NCI-H1436 (cell line): ENCODE measurements around the gene NFKB1.

ENCODE experiments used
- DNase-seq: peaks from one replicate; lab custom pipeline; 2025; lab: John Stamatoyannopoulos, UW

The NFKB1 gene

GRCh38 chr4:102500352-102500695 lies 835 bp upstream of the NFKB1 start:
- no peak for DNase-seq

GRCh38 chr4:102501447-102501696 lies 213 bp downstream of the NFKB1 start:
- no peak for DNase-seq

- DNase-seq, result no peak
Measured at GRCh38 chr4:102502543-102502818, 1.3 kb downstream of the NFKB1 start.

GRCh38 chr4:102503301-102503746 lies 2.2 kb downstream of the NFKB1 start:
- no peak for DNase-seq

DNA sequence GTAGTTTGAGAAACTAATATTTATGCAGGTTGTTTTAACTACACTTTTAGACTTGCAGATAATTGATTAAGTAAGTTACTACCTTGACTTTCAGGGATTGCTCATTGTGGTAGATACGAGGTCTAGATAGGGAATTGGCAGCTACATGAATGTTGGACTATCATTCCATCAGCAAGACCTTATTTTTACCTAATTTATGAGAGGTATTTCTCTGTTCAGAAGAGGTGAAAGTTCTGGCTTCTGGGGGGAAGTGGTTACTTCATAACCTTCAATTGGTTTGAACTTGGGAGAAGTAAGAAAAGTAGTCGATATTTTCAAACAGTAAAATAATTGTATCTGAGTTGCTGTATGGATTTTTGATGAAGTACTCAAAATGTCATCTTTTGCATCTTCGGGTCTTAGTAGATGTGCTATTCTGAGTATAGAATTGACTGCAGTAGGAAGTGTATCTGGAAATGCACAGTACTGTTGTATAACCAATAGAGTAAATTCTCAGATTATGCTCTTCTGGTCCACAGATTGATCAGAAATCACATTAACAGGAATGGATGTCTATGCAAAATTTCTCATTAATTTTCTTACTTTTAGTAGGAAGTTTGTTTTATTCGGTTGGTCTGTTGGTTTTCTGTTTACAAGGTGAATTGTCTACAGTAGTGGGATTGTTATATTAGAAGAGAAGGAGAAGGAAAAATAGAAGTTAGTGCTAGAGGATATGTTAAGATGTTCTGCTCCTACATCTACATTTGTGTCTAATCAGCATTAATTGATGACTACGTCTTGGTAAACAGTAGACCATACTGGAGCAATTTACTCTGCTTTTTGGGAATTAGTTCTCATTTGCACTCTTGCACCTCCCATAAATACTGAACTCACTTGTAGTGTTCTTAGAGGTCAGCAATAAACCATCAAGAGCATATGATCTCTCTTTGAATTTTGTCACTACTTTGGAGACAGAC lies 3.0 kb downstream of the NFKB1 start:
- no peak for DNase-seq

GRCh38 chr4:102504941-102505340 lies 3.8 kb downstream of the NFKB1 start:
- DNase-seq, result no peak

DNA sequence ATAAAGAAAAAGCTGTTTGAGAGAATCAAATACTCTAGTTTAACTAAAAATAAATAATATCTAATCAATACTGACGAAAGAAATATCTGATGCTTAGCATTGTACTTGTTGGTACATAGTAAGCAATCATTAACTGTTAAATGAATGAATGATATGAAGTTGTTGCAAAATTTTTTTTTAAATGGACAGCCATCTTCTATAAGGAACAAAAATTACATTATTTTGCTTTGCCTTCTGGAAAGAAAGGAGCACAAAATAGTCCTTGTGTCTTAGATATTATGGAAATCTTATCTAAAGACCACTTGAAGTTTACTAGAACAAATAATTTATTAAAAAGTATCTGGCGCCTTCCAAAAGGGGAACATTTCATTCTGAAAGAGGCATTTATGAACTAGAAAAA lies 4.5 kb downstream of the NFKB1 start:
- DNase-seq, result no peak

DNA sequence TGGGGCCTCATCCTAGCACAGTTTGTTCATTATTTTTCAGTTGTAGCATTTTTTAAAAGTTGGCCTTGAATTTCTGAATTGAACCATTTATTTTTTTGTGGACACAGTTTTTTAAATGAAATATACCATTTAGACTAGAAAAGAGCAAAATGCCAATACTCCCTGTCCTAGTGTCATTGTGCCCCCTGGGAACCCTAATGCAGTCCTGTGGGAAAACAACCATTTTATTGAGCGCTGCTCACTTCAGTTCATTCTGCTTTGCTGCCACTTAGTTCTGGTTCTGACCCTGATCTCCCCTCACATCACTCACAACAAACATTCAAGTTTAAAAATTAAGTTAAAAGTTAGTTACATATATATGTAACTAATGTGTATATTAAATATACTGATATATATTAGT lies 5.4 kb downstream of the NFKB1 start:
- no peak for DNase-seq

DNA sequence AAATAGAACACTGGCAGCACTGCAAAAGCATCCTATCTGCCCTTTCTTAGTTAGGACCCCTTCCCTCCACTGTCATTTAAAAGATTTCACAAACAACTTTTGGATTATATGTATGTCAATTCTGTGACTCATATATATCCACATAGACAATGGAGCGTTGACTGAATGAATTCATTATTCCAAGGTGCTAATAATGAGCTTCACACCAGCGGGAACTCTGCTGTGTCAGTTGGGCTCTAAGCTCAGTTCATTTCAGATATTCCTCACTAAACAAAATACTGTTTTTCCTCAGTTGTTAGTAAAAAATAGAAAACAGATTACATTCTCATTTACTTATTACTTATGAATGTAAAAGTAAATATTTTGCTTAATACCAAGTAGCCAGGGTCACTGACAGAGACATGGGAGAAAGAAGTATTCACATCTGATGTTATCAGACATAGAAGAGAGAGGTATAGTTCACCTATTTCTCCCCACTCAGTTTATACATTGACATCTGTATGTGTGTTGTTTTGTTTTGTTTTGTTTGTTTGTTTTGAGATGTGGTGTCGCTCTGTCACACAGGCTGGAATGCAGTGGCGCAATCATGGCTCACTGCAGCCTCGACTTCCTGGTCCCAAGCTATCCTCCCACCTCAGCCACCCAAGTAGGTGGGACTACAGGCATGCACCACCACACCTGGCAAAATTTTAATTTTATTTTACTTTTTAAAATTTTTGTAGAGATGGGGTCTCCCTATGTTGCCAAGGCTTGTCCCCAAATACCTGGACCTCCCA lies 10.9 kb downstream of the NFKB1 start:
- no peak for DNase-seq

DNA sequence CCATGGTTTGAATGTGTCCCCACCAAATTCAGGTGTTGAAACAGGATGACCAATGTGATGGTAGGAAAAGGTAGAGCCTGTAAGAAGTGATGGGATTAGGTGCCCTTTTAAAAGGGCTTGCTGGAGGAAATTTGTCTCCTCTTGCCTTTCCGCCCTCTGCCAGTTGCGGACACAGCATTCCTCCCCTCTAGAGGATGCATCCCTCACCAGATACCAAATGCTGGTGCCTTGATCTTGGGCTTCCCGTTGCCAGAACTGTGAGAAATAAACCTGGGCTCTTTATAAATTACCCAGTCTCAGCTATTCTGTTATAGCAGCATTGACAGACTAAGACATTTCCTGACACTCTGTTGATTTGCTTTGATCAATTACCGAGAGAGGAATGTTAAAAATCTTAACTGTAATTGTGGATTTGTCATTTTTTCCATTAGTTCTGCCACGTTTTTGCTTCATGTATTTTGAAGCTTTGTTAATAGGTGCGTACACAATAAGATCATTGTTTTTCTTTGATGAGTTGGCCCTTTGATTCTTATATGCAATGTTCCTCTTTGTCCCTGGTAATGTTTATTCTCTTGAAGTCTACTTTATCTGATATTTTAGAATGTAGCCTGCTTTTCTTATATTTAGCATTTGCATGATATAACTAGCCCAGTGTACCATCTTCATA lies 13.3 kb downstream of the NFKB1 start:
- no peak for DNase-seq

GRCh38 chr4:102517753-102518152 lies 16.6 kb downstream of the NFKB1 start:
- no peak for DNase-seq

DNA sequence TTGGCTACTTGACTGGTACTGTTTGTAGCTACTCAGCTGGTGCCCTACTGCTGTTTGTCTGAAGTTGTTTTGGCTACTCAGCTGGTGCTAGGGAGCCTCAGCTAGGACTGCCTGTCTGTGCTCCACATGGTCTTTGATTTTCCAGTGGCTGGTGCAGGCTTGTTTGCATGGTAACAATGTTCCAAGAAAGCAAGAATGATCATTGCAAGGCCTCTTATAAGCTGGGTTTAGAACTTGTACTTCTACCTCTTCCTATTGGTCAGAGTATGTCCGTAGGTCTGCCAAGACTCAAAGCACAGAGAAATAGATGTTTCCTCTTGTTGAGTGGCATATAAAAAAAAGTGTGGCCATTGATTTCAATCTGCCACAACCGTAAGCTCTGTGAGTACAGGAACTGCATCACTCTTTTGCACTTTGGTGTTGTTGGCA lies 17.6 kb downstream of the NFKB1 start:
- no peak for DNase-seq

DNA sequence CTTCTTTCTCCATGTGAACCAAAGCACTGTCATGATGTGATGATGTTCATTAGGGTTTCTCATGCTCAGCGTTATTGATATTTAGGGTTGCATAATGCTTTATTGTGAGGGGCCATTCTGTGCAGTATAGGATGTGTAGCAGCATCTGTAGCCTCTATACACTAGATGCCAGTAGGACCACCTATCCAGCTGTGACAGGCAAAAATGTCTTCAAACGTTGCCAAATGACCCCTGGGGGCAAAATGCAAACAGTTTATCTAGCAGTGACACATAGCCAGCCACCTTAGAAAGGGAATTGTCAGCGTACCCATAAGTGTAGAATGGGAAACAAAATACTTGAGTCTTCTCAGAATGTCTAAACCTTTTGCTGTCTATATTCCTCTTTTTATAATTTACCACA lies 18.8 kb downstream of the NFKB1 start:
- DNase-seq, result no peak

DNA sequence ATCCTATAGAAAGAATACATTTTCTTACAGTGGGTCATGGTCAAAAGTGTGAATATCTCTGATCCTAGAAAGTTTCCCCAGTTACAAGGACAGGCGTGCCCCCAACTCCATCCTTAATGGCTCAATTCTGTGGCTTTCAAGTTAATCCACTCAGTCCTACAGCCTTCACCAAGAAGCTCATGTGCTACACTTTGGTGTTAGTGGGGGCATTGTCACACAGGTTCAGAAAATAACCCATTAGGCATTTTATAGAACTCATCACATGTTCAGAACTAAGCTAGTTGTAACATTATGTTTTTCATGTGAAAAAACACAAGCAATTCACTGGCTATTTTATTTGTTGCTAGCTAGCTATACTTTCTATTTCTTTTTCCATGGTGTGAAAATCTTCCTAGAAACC lies 20.4 kb downstream of the NFKB1 start:
- no peak for DNase-seq

- DNase-seq, result no peak
Measured at GRCh38 chr4:102522031-102522440, 20.9 kb downstream of the NFKB1 start.

DNA sequence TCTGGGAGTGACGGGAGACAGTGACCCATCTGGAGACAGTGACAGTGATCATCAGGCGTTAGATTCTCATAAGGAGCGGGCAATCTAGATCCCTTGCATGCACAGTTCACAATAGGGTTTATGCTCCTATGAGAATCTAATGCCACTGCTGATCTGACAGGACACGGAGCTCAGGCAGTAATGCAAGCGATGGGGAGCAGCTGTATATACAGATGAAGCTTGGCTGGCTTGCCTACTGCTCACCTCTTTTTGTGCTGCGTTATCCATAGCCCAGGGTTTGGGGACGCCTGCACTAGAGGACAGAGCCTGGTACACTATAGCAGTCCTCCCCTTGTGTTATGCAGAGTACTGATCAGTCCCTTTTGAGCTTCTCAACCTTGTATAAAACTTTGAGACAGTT lies 23.5 kb downstream of the NFKB1 start:
- no peak for DNase-seq

- no peak for DNase-seq
Measured at GRCh38 chr4:102525097-102525496, 23.9 kb downstream of the NFKB1 start.

DNA sequence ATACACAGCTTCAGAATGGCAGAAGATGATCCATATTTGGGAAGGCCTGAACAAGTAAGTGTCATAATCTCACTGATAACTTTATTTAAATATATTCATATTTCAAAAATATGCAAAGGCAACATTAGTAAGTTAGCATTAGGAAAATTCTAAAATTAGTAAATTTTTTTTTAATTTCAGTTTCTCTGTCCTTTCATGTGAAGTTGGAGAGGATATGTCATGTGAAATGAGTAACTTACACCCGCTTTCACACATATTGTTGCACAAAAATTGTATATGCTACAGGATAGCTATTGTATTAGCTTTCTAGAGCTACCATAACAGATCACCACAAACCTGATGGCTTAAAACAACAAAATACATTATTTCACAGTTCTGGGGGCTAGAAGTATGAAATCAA lies 24.3 kb downstream of the NFKB1 start:
- DNase-seq, result no peak

- DNase-seq, result no peak
Measured at GRCh38 chr4:102526532-102526931, 25.4 kb downstream of the NFKB1 start.

DNA sequence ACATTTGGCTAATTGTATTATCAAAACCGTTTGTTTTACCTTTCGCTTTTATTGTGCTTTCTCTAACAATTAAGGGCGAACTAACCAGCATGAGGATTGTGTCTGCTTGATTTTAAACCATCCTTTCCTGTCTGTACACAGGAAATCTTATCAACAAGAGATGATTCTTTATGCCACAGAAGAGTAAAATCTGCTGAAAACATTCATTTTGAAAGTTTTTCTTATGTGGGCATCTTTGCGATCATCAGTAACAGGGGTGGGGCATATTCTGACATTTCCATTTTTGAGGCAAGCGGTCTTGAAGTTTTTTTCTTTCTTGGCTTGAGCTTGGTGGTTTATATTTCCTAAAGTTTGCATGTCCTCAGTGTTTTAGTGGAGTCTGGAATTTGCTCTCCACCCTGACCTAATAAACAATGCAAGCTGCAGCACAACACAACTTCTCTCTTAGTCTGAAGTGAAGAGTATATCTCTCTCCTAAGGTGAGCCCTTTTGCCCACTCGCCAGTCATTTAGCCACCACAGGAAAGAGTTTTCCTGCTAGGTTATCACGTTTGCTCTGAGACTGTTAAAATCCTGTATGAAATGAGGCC lies 26.6 kb downstream of the NFKB1 start:
- no peak for DNase-seq

DNA sequence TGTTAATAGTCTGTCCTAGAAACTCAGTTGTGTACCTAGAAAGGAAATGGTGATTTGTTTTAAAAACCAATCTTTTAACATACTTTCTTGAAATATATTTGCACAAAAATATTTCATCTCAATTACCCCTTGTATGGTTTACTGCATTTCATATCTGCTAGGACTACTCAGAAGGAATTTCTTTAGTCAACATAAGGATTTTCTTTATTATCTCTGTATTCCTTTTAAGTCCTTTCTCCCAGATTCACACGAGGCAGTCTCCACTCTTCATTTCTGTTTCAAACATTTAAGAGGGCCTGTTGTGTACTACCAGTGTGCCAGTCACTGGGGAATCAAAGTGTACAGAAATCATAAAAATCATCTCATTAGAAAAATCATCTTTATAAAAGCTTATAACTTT lies 28.8 kb downstream of the NFKB1 start:
- DNase-seq, result no peak

DNA sequence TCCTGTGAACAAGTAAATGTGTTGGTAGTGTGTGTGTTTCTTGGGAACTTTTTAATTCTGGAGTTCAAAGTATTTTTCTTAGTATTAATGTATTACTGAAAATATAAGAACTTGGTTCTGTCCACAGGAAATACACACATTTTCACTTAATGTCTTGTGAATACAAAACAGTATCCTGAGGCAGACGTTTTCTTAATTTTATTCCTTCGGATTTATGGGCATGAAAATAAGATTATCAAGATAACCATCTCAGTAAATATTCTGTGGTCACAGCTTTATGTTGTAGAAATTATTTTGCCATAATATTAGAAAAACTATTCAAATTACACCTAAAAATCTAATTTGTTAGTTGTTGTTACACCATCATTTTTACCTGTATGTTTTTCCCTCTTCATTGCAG lies 29.8 kb downstream of the NFKB1 start:
- no peak for DNase-seq

- DNase-seq, result no peak
Measured at GRCh38 chr4:102531462-102531861, 30.3 kb downstream of the NFKB1 start.
